GM21515 (cell line): Measurements from ENCODE around the gene SLC40A1.

Experiments used
- ATAC-seq: cut with Tn5 transposase; IDR thresholded peaks from one replicate; pipeline ENCODE4 v1.9.1; 2021; ENCODE audit not compliant: unreplicated experiment

The SLC40A1 gene, protein sequence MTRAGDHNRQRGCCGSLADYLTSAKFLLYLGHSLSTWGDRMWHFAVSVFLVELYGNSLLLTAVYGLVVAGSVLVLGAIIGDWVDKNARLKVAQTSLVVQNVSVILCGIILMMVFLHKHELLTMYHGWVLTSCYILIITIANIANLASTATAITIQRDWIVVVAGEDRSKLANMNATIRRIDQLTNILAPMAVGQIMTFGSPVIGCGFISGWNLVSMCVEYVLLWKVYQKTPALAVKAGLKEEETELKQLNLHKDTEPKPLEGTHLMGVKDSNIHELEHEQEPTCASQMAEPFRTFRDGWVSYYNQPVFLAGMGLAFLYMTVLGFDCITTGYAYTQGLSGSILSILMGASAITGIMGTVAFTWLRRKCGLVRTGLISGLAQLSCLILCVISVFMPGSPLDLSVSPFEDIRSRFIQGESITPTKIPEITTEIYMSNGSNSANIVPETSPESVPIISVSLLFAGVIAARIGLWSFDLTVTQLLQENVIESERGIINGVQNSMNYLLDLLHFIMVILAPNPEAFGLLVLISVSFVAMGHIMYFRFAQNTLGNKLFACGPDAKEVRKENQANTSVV

GRCh38 chr2:189580658-189581353, at the start of gene SLC40A1:
Gene SLC40A1, minus strand, starts transcription at chr2:189580786. Its CDS starts 326 bp downstream, at chr2:189580460.
- ATAC-seq, result no peak

DNA sequence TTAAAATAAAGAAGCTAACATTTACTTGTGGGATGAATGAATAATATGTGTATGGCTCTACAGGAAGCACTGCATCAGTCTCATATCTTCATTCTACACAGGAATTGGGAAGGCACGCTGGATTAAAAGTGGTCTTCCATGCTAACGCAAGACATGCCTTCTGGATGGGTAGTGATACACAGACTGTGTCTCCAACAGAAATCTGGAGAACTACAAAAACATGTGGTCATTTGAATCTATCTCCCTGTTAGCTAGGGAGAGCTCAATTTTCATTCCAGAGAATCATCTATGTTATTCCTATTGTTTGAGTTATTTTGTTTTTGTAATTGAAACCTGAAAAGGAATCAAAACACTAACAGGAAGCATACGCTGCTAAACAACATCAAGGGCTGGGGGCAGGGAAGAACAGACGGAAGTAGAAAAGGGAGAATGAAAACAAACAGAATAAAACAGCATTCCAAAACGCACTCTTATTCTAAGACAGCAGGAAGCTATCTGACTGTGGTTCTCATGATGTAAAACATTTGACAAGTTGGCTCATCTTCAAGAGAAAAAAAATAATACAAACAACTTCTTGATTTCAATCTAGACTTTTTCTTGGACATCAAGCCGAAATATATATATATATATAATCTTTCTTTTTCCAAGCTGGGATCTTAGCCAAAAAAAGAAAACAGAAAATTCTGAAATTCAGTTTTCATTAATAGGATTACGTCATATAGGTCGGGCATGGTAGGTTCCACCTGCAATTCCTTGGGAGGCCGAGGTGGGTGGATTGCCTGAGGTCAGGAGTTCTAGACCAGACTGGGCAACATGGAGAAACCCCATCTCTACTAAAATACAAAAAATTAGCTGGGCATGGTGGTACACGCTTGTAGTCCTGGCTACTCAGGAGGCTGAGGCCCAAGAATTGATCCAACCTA, 49.2 kb upstream of the SLC40A1 start:
- ATAC-seq, result no peak

DNA sequence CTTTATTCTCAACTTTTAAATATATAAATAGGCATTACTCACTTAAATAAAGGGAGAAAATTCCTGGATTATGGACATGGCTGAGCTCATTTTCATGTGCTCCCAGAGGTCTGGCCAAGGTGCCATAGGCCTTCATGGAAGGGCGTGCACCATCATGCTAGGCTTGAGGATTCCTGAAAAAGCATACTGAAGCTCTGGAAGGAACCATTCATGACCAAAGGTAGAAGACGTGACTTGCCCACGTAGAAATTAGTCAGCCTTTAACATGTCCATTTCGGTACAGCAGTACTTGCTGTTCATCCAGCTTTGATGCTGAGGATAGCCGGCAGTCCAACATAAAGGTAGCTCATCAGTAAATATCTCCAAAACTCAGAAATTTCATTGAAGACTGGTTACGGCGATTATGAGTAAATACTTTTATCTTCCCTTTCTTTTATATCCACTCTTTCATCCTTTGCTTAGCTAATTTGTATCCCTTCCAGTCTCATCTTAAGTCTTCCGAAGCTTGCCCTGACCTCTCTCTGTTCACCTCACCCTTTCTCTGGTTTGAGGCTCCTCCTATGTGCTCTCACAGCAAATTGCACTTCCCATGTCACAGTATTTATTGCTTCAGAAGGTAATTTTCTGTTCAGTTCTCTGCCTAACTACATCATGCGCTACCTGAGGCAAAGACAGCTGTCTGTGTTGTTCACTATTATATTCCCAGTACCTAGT, 48.4 kb upstream of the SLC40A1 start:
- no peak for ATAC-seq

GRCh38 chr2:189627789-189628188, 47.2 kb upstream of the SLC40A1 start:
- ATAC-seq, result no peak

- ATAC-seq, result no peak
Measured at GRCh38 chr2:189625636-189626035, 45.0 kb upstream of the SLC40A1 start.

DNA sequence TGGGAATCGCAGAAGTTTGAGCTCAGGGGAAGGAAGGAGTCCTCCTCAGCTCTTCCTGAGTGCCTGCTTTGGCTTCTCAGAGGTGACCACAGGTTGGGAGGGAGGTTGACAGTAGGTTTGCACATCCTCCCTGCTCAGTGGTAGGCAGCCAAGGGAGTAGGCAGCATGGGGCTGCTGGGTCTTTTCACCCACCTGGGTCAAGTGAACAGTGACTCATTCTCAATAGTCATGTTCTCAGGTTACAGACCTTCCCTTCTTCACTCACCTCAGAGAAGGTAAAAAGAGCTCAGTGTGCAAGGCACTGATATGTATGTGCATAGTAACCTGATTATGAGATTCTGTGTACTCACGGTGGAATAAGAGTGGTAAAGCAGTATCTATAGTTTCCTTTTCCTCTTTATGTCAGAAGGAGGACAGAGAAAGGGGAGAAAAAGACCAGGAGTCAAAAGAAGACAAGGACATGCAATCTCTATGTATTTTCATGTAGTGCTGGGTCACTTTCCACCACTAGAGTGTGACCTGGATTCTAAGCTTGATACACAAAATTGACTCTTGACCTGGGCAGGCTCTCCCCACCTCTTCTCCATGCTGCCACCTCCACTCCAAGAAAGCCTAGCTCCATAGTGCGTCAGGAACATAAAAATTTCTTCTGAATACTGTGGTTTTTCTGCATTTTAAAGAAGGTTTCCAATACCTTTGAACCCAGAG, 44.2 kb upstream of the SLC40A1 start:
- no peak for ATAC-seq

GRCh38 chr2:189623049-189623448, 42.5 kb upstream of the SLC40A1 start:
- ATAC-seq, result no peak

DNA sequence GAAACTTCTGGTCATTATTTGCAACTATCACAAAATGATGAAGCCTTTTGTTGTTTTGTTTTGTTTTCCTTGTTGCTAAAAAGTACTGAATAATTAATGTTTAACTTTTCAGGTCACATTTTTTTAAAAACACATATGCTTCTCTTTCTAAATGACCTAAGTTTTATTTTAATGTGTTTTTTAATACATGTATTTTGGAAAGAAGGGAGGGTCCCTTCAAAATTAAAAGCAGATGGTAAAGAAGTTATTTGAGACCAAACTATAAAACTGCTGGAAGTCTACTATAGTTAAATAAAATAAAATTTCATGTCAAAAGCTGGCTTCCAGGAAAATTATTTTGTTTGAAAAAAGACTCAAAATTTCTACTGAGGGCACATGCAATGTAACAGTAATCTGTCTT, 41.2 kb upstream of the SLC40A1 start:
- no peak for ATAC-seq

DNA sequence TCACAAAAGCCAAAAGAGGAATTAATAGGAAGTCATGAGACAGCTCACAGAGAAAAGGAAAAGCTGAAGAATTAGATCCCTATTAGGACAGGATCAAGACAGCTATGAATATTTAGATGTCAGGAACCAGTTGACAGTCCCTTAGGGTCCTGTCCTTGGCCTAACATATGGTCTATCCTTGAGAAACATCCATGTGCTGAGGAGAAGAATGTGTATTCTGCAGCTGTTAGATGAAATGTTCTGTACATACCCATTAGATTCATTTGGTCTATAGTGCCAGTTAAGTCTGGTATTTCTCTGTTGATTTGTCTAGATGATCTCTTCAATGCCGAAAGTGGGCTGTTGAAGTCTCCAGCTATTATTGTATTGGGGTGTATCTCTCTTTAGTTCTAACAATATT, 37.6 kb upstream of the SLC40A1 start:
- no peak for ATAC-seq

DNA sequence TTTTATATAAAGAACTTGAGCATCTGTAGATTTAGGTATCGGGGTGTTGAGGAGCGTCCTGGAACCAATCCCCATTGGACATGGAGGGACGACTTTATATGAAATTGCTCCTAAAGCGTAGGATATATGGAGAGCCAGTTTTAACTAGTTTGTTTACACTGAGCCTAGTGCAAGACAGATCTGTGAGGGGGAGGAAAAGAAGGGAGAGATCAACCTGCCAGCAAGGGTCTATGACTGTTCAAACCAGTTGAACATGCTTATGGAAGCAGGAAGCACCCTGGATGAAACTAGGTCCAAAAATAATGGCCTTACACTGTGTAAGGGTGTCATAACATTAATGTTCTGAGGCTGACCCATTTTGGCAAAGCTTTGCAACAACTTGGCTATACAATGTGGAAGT, 34.0 kb upstream of the SLC40A1 start:
- no peak for ATAC-seq

DNA sequence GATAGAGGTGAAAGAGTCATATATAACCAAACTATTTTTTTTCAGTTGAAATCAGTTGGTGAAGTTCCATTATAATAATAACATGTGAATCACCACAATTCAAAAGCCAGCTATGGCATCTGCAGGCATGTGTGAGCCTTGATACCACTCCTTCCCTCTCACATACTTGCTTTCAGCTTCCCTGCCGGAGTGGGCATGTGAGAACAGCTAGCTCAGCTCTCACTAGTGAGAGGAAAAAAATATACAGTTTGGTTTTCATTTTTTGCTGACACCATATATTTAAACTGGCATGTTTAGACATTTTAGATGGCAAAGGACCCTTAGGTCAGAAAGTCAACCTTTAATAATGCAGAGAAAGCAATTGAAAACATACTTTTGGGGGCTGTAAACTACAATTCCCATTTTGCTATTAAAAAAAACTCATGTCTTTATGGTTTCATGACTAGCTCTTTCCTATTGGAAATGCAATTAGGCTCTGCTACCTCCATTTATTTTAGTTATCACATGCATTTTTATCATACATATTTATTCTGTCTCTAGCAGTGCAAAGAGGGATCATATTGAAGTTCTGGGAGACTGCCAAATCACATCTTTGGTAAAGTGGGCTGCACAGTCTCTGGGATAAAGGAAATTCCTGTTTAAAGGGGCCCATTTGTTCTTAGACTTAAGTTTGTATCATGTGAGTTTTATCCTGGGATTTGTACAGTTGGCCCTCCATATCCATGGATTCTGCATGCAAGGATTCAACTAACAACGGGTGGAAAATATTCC, 33.2 kb upstream of the SLC40A1 start:
- no peak for ATAC-seq

- ATAC-seq, result no peak
Measured at GRCh38 chr2:189613077-189613636, 32.6 kb upstream of the SLC40A1 start.

DNA sequence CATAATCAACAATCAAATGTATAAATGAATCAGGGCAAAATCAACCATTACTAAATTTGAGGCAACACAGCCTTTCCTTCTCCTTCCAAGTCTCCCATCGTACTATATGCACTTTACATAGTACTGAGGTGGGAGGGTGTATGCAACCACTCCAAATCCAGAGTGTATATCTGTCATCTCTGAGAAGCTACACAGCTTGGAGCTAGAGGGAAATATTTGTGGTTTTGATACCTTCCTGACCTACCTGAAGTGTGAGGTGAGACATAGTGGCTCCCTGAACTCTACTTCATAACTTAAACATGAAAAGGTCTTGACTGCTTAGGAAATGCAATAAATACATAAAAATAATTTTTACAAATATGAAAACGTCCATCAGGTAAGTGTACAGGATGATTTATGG, 30.1 kb upstream of the SLC40A1 start:
- no peak for ATAC-seq

GRCh38 chr2:189609853-189610252, 29.3 kb upstream of the SLC40A1 start:
- ATAC-seq, result no peak

- no peak for ATAC-seq
Measured at GRCh38 chr2:189609423-189609816, 28.8 kb upstream of the SLC40A1 start.

DNA sequence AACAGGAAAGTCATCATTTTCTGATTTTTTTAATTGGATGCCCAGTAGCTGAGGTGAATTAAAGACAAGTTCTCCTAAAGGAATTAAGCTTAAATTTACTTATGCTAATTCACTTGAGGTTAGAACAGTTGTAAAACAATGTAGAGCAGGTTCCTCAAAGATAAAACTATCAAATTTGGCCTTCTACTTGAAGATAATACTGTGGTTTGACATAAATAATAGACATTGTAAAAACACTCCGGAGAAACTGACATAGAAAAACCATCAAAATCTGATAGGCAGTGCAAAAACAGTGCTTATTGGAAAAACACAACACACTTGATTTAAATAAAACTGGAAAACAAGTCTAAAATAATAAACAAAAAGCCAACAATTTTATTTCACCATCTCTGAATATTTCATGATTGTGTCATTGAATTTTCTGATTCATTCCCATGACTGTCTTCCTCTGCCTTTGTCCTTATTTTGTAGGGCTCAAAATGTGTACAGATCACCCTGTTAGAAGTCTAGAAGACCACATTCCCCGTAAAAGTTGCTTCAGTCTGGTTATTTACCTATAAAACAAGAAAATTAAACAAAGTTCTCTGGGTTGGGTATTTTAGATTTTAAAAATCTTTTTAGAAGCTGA, 28.3 kb upstream of the SLC40A1 start:
- ATAC-seq, result no peak

DNA sequence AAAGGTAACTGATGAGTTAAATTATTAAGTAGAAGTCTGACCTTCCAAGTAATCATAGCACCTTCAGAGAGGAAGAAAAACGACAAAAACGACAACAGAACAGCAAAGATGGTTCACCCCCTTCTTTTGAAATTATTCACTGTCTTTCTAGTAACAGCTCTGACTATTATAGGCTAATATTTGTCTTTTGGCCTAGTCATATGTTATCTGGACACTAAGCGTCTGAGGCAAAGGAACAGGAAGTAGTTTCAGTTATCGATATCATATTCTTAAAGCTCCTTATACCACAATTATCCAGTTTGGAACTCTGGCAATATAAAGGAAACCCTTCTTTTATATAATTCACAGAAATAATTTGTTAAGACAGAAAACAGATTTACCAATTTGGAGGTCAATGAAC, 27.6 kb upstream of the SLC40A1 start:
- no peak for ATAC-seq

DNA sequence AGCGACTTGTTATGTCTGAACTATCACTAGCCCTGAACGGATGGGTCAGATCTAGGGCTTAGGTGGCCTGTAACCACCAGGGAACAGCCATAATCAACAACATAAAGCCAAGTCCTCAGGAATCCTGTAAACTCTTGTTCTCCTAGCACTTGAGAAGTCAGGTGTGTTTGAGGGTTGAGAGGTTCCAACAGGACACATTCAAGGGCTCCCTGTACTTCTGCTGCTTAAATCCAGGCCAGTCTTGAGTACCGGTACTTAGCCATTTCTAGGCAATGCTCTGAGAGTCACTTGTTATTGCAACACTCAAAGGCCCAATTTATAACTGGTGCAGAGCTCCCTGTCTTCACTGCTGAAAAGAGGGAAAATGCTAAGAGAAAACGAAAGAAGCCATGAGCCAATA, 21.6 kb upstream of the SLC40A1 start:
- ATAC-seq, result no peak
